Body of pancreas (tissue), 4 donors: Measurements from ENCODE around the gene ADPRM. TPM values are rescaled to one million over a fixed set of nuclear protein-coding genes. Genes with fewer than 3 reads are reported as not detected.
A peak's percentile ranks its signal among the peaks of the same experiment; 100 is the strongest.

Experiments
- ATAC-seq: fragments of 150-250 bp; one replicate; pipeline ENCODE4 v1.9.1; 2016
- DNase-seq, 4 donors: peaks; one replicate each; pipeline ENCODE4 v3.0.0-alpha.2; 2019
- H3K27ac ChIP-seq, 4 donors: fragments of 200-600 bp; sonication (generic); 1 replicate in 3 of 4; 2 replicates in 1 of 4; pipeline versions ENCODE4 v1.5.1 to v1.6.1; 2016 to 2019; ENCODE audit warnings: mild to moderate bottlenecking in 1 of 4, mixed read lengths in 1 of 4, moderate library complexity in 1 of 4
- H3K27me3 ChIP-seq, 2 donors: fragments of 200-600 bp; sonication (generic); one replicate each; pipeline ENCODE4 v1.6.0; 2016; ENCODE audit warnings: mild to moderate bottlenecking in 1 of 2
- H3K36me3 ChIP-seq, 2 donors: fragments of 200-600 bp; sonication (generic); replicated peaks in 1 of 2; 2 replicates each; pipeline ENCODE4 v1.5.1; 2016; ENCODE audit warnings: low read depth in 2 of 2; ENCODE audit not compliant: insufficient read depth in 1 of 2
- H3K4me1 ChIP-seq: fragments of 200-600 bp; sonication (generic); one replicate; pipeline ENCODE4 v1.6.0; 2016
- H3K4me3 ChIP-seq, 2 donors: fragments of 200-600 bp; sonication (generic); 1 replicate in 1 of 2; 2 replicates in 1 of 2; pipeline ENCODE4 v1.5.1; 2016 to 2019
- H3K9me3 ChIP-seq, 3 donors: fragments of 200-600 bp; sonication (generic); 1 replicate in 2 of 3; 2 replicates in 1 of 3; pipeline ENCODE4 v1.5.1; 2016
- POLR2A ChIP-seq, 3 donors: fragments of 450-650 bp; IDR thresholded peaks; one replicate each; pipeline ENCODE4 v1.6.1; 2016; ENCODE audit warnings: antibody characterized with exemption in 3 of 3, mild to moderate bottlenecking in 2 of 3
- WGBS, 2 donors: methylation state at CpG; one replicate each; pipeline ENCODE4 v1.1.5; 2017; 5-methylcytosine and 5-hydroxymethylcytosine counted together
- intact Hi-C: fragments of 100-400 bp; cut with DNase I; formaldehyde crosslinking; loops from one replicate; pipeline ENCODE4 v1.15.1; 2023
- total RNA-seq, 2 donors: library from RNA; depleted of rRNA; stranded (reverse); fragments of >200 nt; gene quantifications; one replicate each; pipeline ENCODE4 v1.1.0, GENCODE V29; 2016
- TF ChIP-seq, protein P1 (sequence below), 7 experiments: fragments of 450-650 bp in 4 of 7; fragments of 200-600 bp in 3 of 7; sonication (generic) in 3 of 7; IDR thresholded peaks; one replicate each; pipeline ENCODE4 v1.5.1; 2016 to 2019; ENCODE audit warnings: antibody characterized with exemption in 7 of 7

The ADPRM gene
- total RNA-seq, 2 donors from 2014 or later = 2.3 to 6.2 TPM

DNA sequence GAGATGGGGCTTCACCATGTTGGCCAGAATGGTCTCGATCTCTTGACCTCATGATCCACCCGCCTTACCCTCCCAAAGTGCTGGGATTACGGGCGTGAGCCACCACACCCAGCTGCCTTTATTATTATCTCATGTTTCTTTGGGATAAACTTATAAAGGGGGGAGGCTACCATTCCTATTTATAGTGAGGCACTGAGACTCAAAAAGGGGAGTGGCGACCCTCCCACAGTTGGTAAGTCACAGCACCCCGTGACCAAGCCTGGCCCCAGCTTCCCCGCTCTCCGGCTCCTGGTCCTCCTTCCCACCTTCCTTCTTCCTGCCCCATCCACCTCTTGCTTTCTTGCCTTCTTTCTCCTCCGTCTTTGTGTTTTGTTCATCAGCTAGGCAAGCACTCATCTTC, 45.5 kb upstream of the ADPRM start:
- H3K9me3 ChIP-seq = no peaks in the 10 kb centered on the region
- WGBS, 2 donors = 76 to 82% methylated on average over 9 of the region's 9 CpGs
- TF ChIP-seq POLR2A (IDR thresholded peaks at IDR 0.05) = no peak
- TF ChIP-seq, protein P1, sequence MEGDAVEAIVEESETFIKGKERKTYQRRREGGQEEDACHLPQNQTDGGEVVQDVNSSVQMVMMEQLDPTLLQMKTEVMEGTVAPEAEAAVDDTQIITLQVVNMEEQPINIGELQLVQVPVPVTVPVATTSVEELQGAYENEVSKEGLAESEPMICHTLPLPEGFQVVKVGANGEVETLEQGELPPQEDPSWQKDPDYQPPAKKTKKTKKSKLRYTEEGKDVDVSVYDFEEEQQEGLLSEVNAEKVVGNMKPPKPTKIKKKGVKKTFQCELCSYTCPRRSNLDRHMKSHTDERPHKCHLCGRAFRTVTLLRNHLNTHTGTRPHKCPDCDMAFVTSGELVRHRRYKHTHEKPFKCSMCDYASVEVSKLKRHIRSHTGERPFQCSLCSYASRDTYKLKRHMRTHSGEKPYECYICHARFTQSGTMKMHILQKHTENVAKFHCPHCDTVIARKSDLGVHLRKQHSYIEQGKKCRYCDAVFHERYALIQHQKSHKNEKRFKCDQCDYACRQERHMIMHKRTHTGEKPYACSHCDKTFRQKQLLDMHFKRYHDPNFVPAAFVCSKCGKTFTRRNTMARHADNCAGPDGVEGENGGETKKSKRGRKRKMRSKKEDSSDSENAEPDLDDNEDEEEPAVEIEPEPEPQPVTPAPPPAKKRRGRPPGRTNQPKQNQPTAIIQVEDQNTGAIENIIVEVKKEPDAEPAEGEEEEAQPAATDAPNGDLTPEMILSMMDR (IDR thresholded peaks at IDR 0.05) = no peak
- no peaks in the 10 kb centered on the region for H3K4me1 ChIP-seq
- DNase-seq = no peak
- no peak for ATAC-seq
- H3K27ac ChIP-seq = no peak overlapping the region
- H3K36me3 ChIP-seq = no peaks in the 10 kb centered on the region
- H3K4me3 ChIP-seq = no peak overlapping the region
- H3K27me3 ChIP-seq = no peaks in the 10 kb centered on the region
- intact Hi-C loops = no loop called here

- Histone ChIP-seq H3K27me3 (no peaks in the 10 kb centered on the region), H3K27ac (no peak overlapping the region), H3K4me1 (no peaks in the 10 kb centered on the region), H3K36me3 (no peaks in the 10 kb centered on the region), H3K9me3 (no peaks in the 10 kb centered on the region), H3K4me3 (no peak overlapping the region)
- intact Hi-C loops = no loop called here
- DNase-seq (peak in 1 of 4 donors; percentile 16), ATAC-seq (no peak)
- 65 to 83% methylated on average over 10 to 11 of the region's 11 CpGs for WGBS, 2 donors
- TF ChIP-seq POLR2A (IDR thresholded peaks at IDR 0.05) = no peak
- TF ChIP-seq, protein P1 (IDR thresholded peaks at IDR 0.05) = no peak
These were observed 44.3 kb upstream of the ADPRM start for GRCh38 chr17:10652984-10653659.

DNA sequence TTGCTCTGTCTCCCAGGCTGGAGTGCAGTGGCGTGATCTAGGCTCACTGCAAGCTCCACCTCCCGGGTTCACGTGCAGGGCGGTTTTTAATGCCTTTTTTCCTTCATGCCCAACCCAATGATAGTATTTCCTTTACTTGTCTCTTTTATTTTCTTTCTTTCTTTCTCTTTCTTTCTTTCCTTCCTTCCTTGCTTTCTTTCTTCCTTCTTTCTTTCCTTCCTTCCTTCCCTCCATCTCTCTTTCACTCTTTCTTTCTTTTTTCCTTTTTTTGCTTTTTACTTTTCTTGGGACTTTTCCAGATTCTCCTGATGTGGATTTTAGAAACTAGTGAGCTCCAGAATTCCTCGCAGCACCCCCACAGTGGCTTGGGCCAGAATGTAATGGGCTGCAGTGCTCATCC, 43.4 kb upstream of the ADPRM start:
- Histone ChIP-seq H3K4me3 (no peak overlapping the region), H3K36me3 (no peaks in the 10 kb centered on the region), H3K27me3 (no peaks in the 10 kb centered on the region), H3K9me3 (no peaks in the 10 kb centered on the region), H3K27ac (no peak overlapping the region), H3K4me1 (no peaks in the 10 kb centered on the region)
- no peak for DNase-seq
- 74 to 81% methylated on average over 5 of the region's 5 CpGs for WGBS, 2 donors
- TF ChIP-seq, protein P1 (IDR thresholded peaks at IDR 0.05) = no peak
- no peak for TF ChIP-seq POLR2A (IDR thresholded peaks at IDR 0.05)
- intact Hi-C loops = no loop called here
- ATAC-seq = no peak

DNA sequence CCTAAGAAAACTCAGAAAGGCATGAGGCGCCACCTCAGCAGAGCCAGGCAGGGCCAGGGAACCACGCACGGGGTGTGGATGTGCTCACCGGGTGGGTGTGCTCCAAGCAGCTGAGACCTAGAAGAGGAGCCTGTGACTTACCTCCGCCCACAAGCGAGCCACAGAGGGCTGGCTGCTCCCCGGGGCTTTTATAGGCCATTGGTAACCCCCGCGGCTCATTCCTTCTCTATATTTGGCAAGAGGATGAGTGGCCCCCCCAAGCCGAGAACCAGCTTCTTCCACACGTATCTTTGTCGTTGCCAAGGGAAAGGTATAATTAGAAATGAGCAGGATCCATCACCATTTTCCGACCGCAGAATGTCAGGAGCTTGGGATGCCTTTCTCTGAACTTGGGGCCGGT, 40.2 kb upstream of the ADPRM start, which contains the start of gene MYH3:
Gene MYH3 (minus strand): TSS at position 162 of the 400 bp plus-strand sequence. CDS start 2,245 bp downstream, outside the sequence.
- Histone ChIP-seq H3K9me3 (no peaks in the 10 kb centered on the region), H3K4me3 (no peak within 1 kb of the TSS), H3K36me3 (no peaks in the 10 kb centered on the region), H3K4me1 (no peaks in the 10 kb centered on the region), H3K27ac (no peak within 1 kb of the TSS), H3K27me3 (no peaks in the 10 kb centered on the region)
- ATAC-seq (no peak), DNase-seq (no peak)
- intact Hi-C loops = no loop called here
- TF ChIP-seq POLR2A (IDR thresholded peaks at IDR 0.05) = no peak
- TF ChIP-seq, protein P1 (IDR thresholded peaks at IDR 0.05) = no peak
- WGBS, 2 donors = 82 to 87% methylated on average over 13 to 15 of the region's 15 CpGs

GRCh38 chr17:10657879-10658278, 39.5 kb upstream of the ADPRM start:
- Histone ChIP-seq H3K4me3 (no peak overlapping the region), H3K27ac (no peak overlapping the region), H3K4me1 (no peaks in the 10 kb centered on the region), H3K9me3 (no peaks in the 10 kb centered on the region), H3K27me3 (no peaks in the 10 kb centered on the region), H3K36me3 (no peaks in the 10 kb centered on the region)
- 69 to 80% methylated on average over 10 of the region's 10 CpGs for WGBS, 2 donors
- intact Hi-C loops = no loop called here
- TF ChIP-seq POLR2A (IDR thresholded peaks at IDR 0.05) = no peak
- TF ChIP-seq, protein P1 (IDR thresholded peaks at IDR 0.05) = no peak
- ATAC-seq = no peak
- no peak for DNase-seq
